HCT116 (cell line): ENCODE measurements around the gene PROM2. TPM values are rescaled to one million over a fixed set of nuclear protein-coding genes. Genes with fewer than 3 reads are reported as not detected.

Experiments used
- ATAC-seq: fragments of 200-7000 bp; cut with Tn5 transposase; 2 replicates; pipeline ENCODE4 v1.9.1; 2020; ENCODE audit warnings: mild to moderate bottlenecking, moderate library complexity
- Bru-seq: library from RNA; stranded (reverse); fragments of 400-500 nt; gene quantifications from one replicate; lab custom pipeline; 2021; lab: Mats Ljungman, UMichigan
- BruChase-seq, 2 experiments: library from RNA; stranded (reverse); fragments of 400-500 nt; gene quantifications; one replicate each; lab custom pipeline; 2021; lab: Mats Ljungman, UMichigan
- BruUV-seq: library from RNA; stranded (reverse); fragments of 400-500 nt; replicated peaks from 2 replicates; lab custom pipeline; 2021; lab: Mats Ljungman, UMichigan
- CTCF ChIA-PET: fragments of 300-600 bp; sonication (Branson Sonifier 250); formaldehyde crosslinking; loops from one replicate; lab custom pipeline; 2021; ENCODE audit warnings: antibody characterized with exemption; lab: Charles Lee
- POLR2A ChIA-PET: fragments of 300-600, 350-600 bp; sonication (Branson Sonifier 250); formaldehyde crosslinking; loops from one replicate; lab custom pipeline; 2021; ENCODE audit warnings: antibody characterized with exemption; lab: Charles Lee
- RAD21 ChIA-PET, 2 experiments: fragments of 300-600 bp; sonication (Branson Sonifier 250); formaldehyde crosslinking; loops; one replicate each; lab custom pipeline; 2023; ENCODE audit warnings: low total read pairs in 2 of 2; ENCODE audit not compliant: uncharacterized antibody in 2 of 2, unreplicated experiment in 2 of 2, low non-redundant PET in 1 of 2; lab: Charles Lee
- DNase-seq: peaks from one replicate; pipeline ENCODE4 v3.0.0-alpha.2; 2010; ENCODE audit warnings: low read depth, low spot score
- H2AFZ ChIP-seq: fragments of 200-600 bp; shearing (Covaris generic), sonication (generic); 2 replicates; pipeline ENCODE4 v1.6.1; 2017; ENCODE audit warnings: low read depth, mixed run types, mixed read lengths, antibody characterized with exemption, low read length; ENCODE audit not compliant: poor library complexity, severe bottlenecking
- H3K27ac ChIP-seq: 2 replicates; pipeline ENCODE4 v1.5.1; 2012; ENCODE audit warnings: low read depth, low read length
- H3K27me3 ChIP-seq: fragments of 200-600 bp; sonication (generic); 2 replicates; pipeline ENCODE4 v1.6.1; 2016; ENCODE audit warnings: mixed run types, low read length, mixed read lengths; ENCODE audit not compliant: insufficient read depth
- H3K36me3 ChIP-seq, 2 experiments: fragments of 200-500 bp in 1 of 2; fragments of 200-600 bp in 1 of 2; sonication (Bioruptor generic) in 1 of 2; sonication (generic) in 1 of 2; 2 replicates each; pipeline versions ENCODE4 v1.5.1 to v1.6.1; 2014 to 2016; ENCODE audit warnings: low read length in 2 of 2, inconsistent platforms in 1 of 2, mixed read lengths in 1 of 2, mixed run types in 1 of 2; ENCODE audit not compliant: insufficient read depth in 2 of 2, control insufficient read depth in 1 of 2
- H3K4me1 ChIP-seq, 2 experiments: fragments of 200-600 bp in 1 of 2; sonication (generic) in 1 of 2; 2 replicates each; pipeline versions ENCODE4 v1.5.1 to v1.6.1; 2012 to 2017; ENCODE audit warnings: low read length in 2 of 2, inconsistent platforms in 1 of 2, mild to moderate bottlenecking in 1 of 2, mixed read lengths in 1 of 2, mixed run types in 1 of 2, moderate library complexity in 1 of 2; ENCODE audit not compliant: insufficient read depth in 2 of 2, control insufficient read depth in 1 of 2
- H3K4me2 ChIP-seq: fragments of 200-600 bp; sonication (generic); 2 replicates; pipeline ENCODE4 v1.6.1; 2017; ENCODE audit warnings: mixed run types, low read length, mixed read lengths
- H3K4me3 ChIP-seq, 2 experiments: fragments of 200-600 bp in 1 of 2; sonication (generic) in 1 of 2; replicated peaks in 1 of 2; 2 replicates each; pipeline ENCODE4 v1.5.1; 2011 to 2016; ENCODE audit warnings: low read length in 2 of 2, control low read depth in 1 of 2, low read depth in 1 of 2, mild to moderate bottlenecking in 1 of 2, mixed read lengths in 1 of 2, mixed run types in 1 of 2
- H3K79me2 ChIP-seq: fragments of 200-600 bp; sonication (generic); 2 replicates; pipeline ENCODE4 v1.6.1; 2017; ENCODE audit warnings: mild to moderate bottlenecking, mixed run types, low read length, moderate library complexity, mixed read lengths; ENCODE audit not compliant: insufficient read depth
- H3K9ac ChIP-seq: fragments of 200-600 bp; sonication (generic); 2 replicates; pipeline ENCODE4 v1.6.1; 2016; ENCODE audit warnings: low read length, mixed read lengths
- H3K9me2 ChIP-seq: fragments of 200-600 bp; sonication (generic), shearing (Covaris generic); 2 replicates; pipeline ENCODE4 v1.6.1; 2017; ENCODE audit warnings: mixed run types, mild to moderate bottlenecking, moderate library complexity; ENCODE audit not compliant: insufficient read depth
- H3K9me3 ChIP-seq, 2 experiments: fragments of 200-500 bp in 1 of 2; fragments of 200-600 bp in 1 of 2; sonication (Bioruptor generic) in 1 of 2; sonication (generic) in 1 of 2; 2 replicates each; pipeline ENCODE4 v1.6.1; 2014 to 2017; ENCODE audit warnings: low read length in 2 of 2, mixed read lengths in 2 of 2, inconsistent platforms in 1 of 2, low read depth in 1 of 2, mild to moderate bottlenecking in 1 of 2, mixed run types in 1 of 2, moderate library complexity in 1 of 2; ENCODE audit not compliant: control insufficient read depth in 1 of 2, insufficient read depth in 1 of 2
- H4K20me1 ChIP-seq: fragments of 200-600 bp; sonication (generic), shearing (Covaris generic); 2 replicates; pipeline ENCODE4 v1.6.1; 2017; ENCODE audit warnings: mixed run types, mild to moderate bottlenecking, moderate library complexity; ENCODE audit not compliant: insufficient read depth
- ELF1 ChIP-seq: IDR thresholded peaks from 2 replicates; pipeline ENCODE4 v1.6.1; 2012; ENCODE audit warnings: low read depth, borderline replicate concordance
- FOSL1 ChIP-seq: IDR thresholded peaks from 2 replicates; pipeline ENCODE4 v1.6.1; 2012; ENCODE audit warnings: low read depth
- POLR2AphosphoS5 ChIP-seq: IDR thresholded peaks from 2 replicates; pipeline ENCODE4 v1.6.1; 2011; ENCODE audit warnings: mild to moderate bottlenecking, low read depth, low read length, moderate library complexity
- YY1 ChIP-seq: IDR thresholded peaks from 2 replicates; pipeline ENCODE4 v1.6.1; 2011; ENCODE audit warnings: low read length, low read depth, moderate library complexity, mild to moderate bottlenecking; ENCODE audit not compliant: insufficient replicate concordance; ENCODE audit errors: extremely low read depth
- intact Hi-C: fragments of 100-400 bp; cut with micrococcal nuclease; formaldehyde crosslinking; loops from 2 replicates; pipeline ENCODE4 v1.10.0; 2022
- long read RNA-seq: library from polyadenylated mRNA; unstranded; transcript quantifications from one replicate; pipeline ENCODE4 v2.0.0, GENCODE V29; 2021; ENCODE audit not compliant: unreplicated experiment
- polyA plus RNA-seq: library from polyadenylated mRNA; unstranded; fragments of >200 nt; gene quantifications from 2 replicates; pipeline ENCODE4 v1.2.1, GENCODE V29; 2012; ENCODE audit warnings: missing spikeins
- total RNA-seq: library from RNA; stranded (reverse); gene quantifications from one replicate; pipeline ENCODE4 v1.2.1, GENCODE V29; 2021; ENCODE audit not compliant: unreplicated experiment

Gene PROM2
- 11.9 TPM for total RNA-seq
- 10.3 and 12.2 TPM in 2 replicates for polyA plus RNA-seq
- Bru-seq, nascent RNA: percentile 42 among the genes with signal in this experiment
- BruChase-seq, experiment 1, labeled RNA remaining after a 6-hour chase: percentile 46 among the genes with signal in this experiment
- percentile 51 among the genes with signal in this experiment for BruChase-seq, experiment 2, labeled RNA remaining after a 2-hour chase
- long read RNA-seq, partial matches to known transcripts: 0 of 12 reads
- long read RNA-seq, other reads (novel, unspliced or antisense): 10 of 12 reads

DNA sequence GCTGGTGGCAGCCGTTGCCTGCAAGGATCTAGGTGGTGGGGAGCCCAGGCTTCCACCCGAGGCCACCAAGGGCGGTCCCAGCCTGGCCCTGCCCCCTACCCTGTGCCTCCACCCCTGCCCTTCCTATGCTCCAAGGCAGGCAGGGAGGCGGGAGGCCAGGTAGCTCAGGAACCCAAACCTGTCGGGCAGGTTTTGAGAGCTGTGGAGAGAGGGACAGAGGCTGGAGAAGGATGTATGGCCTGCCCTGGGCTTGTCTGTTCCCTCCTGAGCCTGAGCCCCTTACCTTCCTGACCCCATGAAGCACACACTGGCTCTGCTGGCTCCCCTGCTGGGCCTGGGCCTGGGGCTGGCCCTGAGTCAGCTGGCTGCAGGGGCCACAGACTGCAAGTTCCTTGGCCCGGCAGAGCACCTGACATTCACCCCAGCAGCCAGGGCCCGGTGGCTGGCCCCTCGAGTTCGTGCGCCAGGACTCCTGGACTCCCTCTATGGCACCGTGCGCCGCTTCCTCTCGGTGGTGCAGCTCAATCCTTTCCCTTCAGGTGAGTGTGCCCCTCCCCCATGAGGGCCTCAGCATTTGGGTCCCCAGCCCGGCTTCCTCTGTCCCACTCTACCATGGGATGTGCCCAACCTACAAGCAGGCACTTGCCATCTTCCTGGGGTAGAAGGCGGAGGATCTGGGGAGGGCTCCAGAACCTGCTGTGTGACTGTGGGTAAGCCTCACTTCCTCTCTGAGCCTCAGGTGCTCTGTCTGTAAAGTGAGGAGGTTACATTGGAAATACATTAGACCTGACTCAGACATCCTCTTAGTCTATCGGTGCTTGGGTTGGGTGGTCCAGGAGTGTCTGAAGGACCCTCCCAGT, at the start of gene PROM2:
Gene PROM2, plus strand, starts transcription at position 159 of the 860 bp plus-strand sequence. Its CDS starts 137 bp downstream, at position 296.
- Histone ChIP-seq H3K27ac (peak within 1 kb of the TSS; percentile 76), H3K4me2 (peak within 1 kb of the TSS; percentile 78), H3K79me2 (no peaks in the 10 kb centered on the region), H3K9me2 (no peaks in the 10 kb centered on the region), H3K36me3 (no peaks in the 10 kb centered on the region), H3K4me3 (peak within 1 kb of the TSS; percentile 13 to 44), H3K27me3 (no peaks in the 10 kb centered on the region), H3K9me3 (no peaks in the 10 kb centered on the region), H2AFZ (peak within 1 kb of the TSS; percentile 26), H4K20me1 (no peaks in the 10 kb centered on the region), H3K4me1 (peaks cover 33 to 61% of the 10 kb centered on the region in 2 experiments), H3K9ac (peak within 1 kb of the TSS; percentile 38)
- DNase-seq: peak; percentile 27
- TSS peak; percentile 46 for BruUV-seq
- ATAC-seq: peak; percentile 80
- TF ChIP-seq YY1 (peak; percentile 47), FOSL1 (no peak), POLR2AphosphoS5 (peak; percentile 72)
- CTCF ChIA-PET: interaction anchor here (0.6 to 1.2 kb wide), 2 partner anchors 12 to 43 kb away, joined by 4 to 5 read pairs; no protein-coding TSS in a partner anchor
- RAD21 ChIA-PET: no interaction called here
- POLR2A ChIA-PET: no interaction called here
- intact Hi-C loops: no loop called here

GRCh38 chr2:95225658-95226057, 48.6 kb upstream of the PROM2 start:
- Histone ChIP-seq H3K79me2 (no peaks in the 10 kb centered on the region), H3K4me3 (no peak overlapping the region), H3K36me3 (no peaks in the 10 kb centered on the region), H3K27me3 (no peaks in the 10 kb centered on the region), H3K4me2 (no peak overlapping the region), H3K4me1 (no peaks in the 10 kb centered on the region), H2AFZ (no peak overlapping the region), H3K27ac (no peak overlapping the region), H3K9ac (no peak overlapping the region), H3K9me3 (peaks cover 0 to 3% of the 10 kb centered on the region in 2 experiments; a peak in 1 of 4 replicates), H3K9me2 (no peaks in the 10 kb centered on the region), H4K20me1 (no peaks in the 10 kb centered on the region)
- ChIA-PET POLR2A (no interaction called here), CTCF (no interaction called here), RAD21 (no interaction called here)
- TF ChIP-seq ELF1 (no peak), POLR2AphosphoS5 (no peak), FOSL1 (no peak)
- BruUV-seq: no TSS peak
- intact Hi-C loops: no loop called here
- ATAC-seq: no peak
- no peak for DNase-seq
